HepG2 (cell line): ENCODE data around the gene PNPLA1. TPM values are rescaled to one million over a fixed set of nuclear protein-coding genes. Genes with fewer than 3 reads are reported as not detected.
A peak's percentile ranks its signal among the peaks of the same experiment; 100 is the strongest.

Experiments
- AGO2 ChIP-seq: fragments of 200-400 bp; formaldehyde crosslinking; optimal IDR thresholded peaks from 2 replicates; pipeline ENCODE3; 2017; ENCODE audit warnings: mild to moderate bottlenecking, low read depth, low read length, moderate library complexity
- EHMT2 ChIP-seq: fragments of 200-600 bp; sonication (generic); IDR thresholded peaks from 2 replicates; pipeline ENCODE4 v1.7.0; 2017; ENCODE audit warnings: antibody characterized with exemption, low read depth, low read length, borderline replicate concordance
- GLI4 ChIP-seq: sonication (generic); formaldehyde crosslinking; IDR thresholded peaks from 2 replicates; pipeline ENCODE4 v1.5.1; 2020; ENCODE audit warnings: missing genetic modification reagents, mild to moderate bottlenecking, moderate library complexity, borderline replicate concordance
- HMGA1 ChIP-seq: sonication (generic); formaldehyde crosslinking; conservative IDR thresholded peaks from 2 replicates; pipeline ENCODE4 v1.4.0; 2020; ENCODE audit warnings: missing genetic modification reagents
- MYC ChIP-seq: sonication (generic); formaldehyde crosslinking; IDR thresholded peaks from 2 replicates; pipeline ENCODE4 v1.9.0; 2021; ENCODE audit warnings: missing genetic modification reagents, borderline replicate concordance
- SP1 ChIP-seq, 2 experiments: fragments of 450-650 bp in 1 of 2; sonication (generic) in 1 of 2; formaldehyde crosslinking in 1 of 2; IDR thresholded peaks; 2 replicates each; pipeline versions ENCODE4 v1.4.0 to v1.6.1; 2016 to 2020; ENCODE audit warnings: missing genetic modification reagents in 1 of 2
- SP2 ChIP-seq: sonication (generic); formaldehyde crosslinking; IDR thresholded peaks from 2 replicates; pipeline ENCODE4 v1.5.1; 2020; ENCODE audit warnings: mild to moderate bottlenecking, missing genetic modification reagents
- TP53 ChIP-seq: sonication (generic); formaldehyde crosslinking; conservative IDR thresholded peaks from 2 replicates; pipeline ENCODE4 v1.4.0; 2020; ENCODE audit warnings: missing genetic modification reagents
- ZBTB34 ChIP-seq: sonication (generic); formaldehyde crosslinking; IDR thresholded peaks from 2 replicates; pipeline ENCODE4 v1.8.0; 2022; ENCODE audit warnings: mild to moderate bottlenecking, missing genetic modification reagents
- ZBTB40 ChIP-seq, 2 experiments: fragments of 450-650 bp in 1 of 2; sonication (generic) in 1 of 2; formaldehyde crosslinking in 1 of 2; IDR thresholded peaks; 2 replicates each; pipeline versions ENCODE4 v1.6.1 to v1.8.0; 2016 to 2022; ENCODE audit warnings: antibody characterized with exemption in 1 of 2, mild to moderate bottlenecking in 1 of 2, missing genetic modification reagents in 1 of 2
- ZFP1 ChIP-seq: IDR thresholded peaks from 2 replicates; pipeline ENCODE4 v1.6.1; 2016
- polyA plus RNA-seq, 8 experiments: library from polyadenylated mRNA; depleted of rRNA in 3 of 8; stranded (reverse) in 7 of 8; unstranded in 1 of 8; fragments of >200 nt; fragmentation: Illumina TruSeq in 4 of 8; extraction: Trizol in 4 of 8; gene quantifications; 2 replicates each; pipeline versions ENCODE4 v1.2.1 to v1.2.3, GENCODE V29; 2011 to 2016; ENCODE audit warnings: low read depth in 4 of 8, missing spikeins in 1 of 8, mixed read lengths in 1 of 8; ENCODE audit not compliant: insufficient read depth in 1 of 8
- total RNA-seq, 5 experiments: library from RNA; depleted of rRNA; stranded (reverse); fragments of >200 nt; fragmentation: Illumina TruSeq; extraction: Trizol; gene quantifications; 2 replicates each; pipeline ENCODE4 v1.2.3, GENCODE V29; 2016; ENCODE audit warnings: low read depth in 1 of 5
- TF ChIP-seq, protein P1 (sequence below): IDR thresholded peaks from 2 replicates; pipeline ENCODE4 v1.6.1; 2016
- TF ChIP-seq, protein P2 (sequence below): sonication (generic); formaldehyde crosslinking; IDR thresholded peaks from 2 replicates; pipeline ENCODE4 v1.5.1; 2020; ENCODE audit warnings: missing genetic modification reagents, mild to moderate bottlenecking, borderline replicate concordance
- TF ChIP-seq, protein P3 (sequence below): sonication (generic); formaldehyde crosslinking; IDR thresholded peaks from 2 replicates; pipeline ENCODE4 v1.5.1; 2020; ENCODE audit warnings: missing genetic modification reagents, mild to moderate bottlenecking, borderline replicate concordance

Gene PNPLA1
- total and polyA plus RNA-seq, 2 of the 13 experiments (the other 11 are each of a cell fraction or from before 2014, with no cell fraction given), result not detected

DNA sequence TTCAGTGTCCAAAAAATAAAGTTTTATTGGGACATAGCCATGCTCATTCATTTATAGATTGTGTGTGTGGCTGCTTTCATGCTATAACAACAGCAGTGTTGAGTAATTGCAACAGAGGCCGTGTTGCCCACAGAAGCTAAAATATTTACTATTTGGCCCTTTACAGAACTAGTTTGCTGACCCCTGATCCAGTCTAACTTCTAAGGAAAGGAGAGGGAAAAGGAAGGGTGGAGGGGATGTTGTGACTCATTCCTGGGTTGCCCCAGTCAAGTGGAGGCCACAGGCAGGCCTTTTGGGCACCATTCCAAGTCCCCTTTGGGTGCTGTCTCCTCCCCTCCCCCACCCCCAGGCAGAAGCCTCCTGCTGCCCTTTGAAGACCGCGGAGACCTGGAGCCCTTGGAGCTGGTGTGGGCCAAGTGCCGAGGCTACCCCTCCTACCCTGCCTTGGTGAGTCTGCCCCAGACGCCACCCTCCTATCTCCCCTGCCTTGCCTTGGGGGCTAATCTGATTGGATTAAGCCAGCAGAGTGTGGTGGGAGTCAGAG, 44.9 kb upstream of the PNPLA1 start (continued):
- TF ChIP-seq SP2 (CRISPR knock-in tag), result no peak
- TF ChIP-seq, protein P1, sequence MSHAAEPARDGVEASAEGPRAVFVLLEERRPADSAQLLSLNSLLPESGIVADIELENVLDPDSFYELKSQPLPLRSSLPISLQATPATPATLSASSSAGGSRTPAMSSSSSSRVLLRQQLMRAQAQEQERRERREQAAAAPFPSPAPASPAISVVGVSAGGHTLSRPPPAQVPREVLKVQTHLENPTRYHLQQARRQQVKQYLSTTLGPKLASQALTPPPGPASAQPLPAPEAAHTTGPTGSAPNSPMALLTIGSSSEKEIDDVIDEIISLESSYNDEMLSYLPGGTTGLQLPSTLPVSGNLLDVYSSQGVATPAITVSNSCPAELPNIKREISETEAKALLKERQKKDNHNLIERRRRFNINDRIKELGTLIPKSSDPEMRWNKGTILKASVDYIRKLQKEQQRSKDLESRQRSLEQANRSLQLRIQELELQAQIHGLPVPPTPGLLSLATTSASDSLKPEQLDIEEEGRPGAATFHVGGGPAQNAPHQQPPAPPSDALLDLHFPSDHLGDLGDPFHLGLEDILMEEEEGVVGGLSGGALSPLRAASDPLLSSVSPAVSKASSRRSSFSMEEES (CRISPR knock-in tag), result no peak
- TF ChIP-seq MYC (CRISPR knock-in tag), result no peak
- TF ChIP-seq, protein P2, sequence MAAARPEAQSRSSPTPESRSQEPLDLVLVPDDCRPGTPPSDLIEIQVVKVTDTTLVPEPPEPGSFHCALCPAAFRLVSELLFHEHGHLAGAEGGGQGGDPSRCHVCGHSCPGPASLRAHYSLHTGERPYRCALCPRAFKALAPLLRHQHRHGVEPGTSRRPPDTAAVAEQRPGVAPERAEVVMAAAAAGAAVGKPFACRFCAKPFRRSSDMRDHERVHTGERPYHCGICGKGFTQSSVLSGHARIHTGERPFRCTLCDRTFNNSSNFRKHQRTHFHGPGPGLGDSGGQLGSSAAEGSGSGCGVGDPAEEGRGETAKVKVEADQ (CRISPR knock-in tag), result no peak
- no peak for TF ChIP-seq SP1 (IDR thresholded peaks at IDR 0.05)
- TF ChIP-seq SP1 (CRISPR knock-in tag; IDR thresholded peaks at IDR 0.05), result no peak
- TF ChIP-seq TP53, result no peak
- TF ChIP-seq EHMT2, result no peak
- TF ChIP-seq HMGA1, result no peak
- TF ChIP-seq ZBTB34 (CRISPR knock-in tag), result no peak
- TF ChIP-seq, protein P3, sequence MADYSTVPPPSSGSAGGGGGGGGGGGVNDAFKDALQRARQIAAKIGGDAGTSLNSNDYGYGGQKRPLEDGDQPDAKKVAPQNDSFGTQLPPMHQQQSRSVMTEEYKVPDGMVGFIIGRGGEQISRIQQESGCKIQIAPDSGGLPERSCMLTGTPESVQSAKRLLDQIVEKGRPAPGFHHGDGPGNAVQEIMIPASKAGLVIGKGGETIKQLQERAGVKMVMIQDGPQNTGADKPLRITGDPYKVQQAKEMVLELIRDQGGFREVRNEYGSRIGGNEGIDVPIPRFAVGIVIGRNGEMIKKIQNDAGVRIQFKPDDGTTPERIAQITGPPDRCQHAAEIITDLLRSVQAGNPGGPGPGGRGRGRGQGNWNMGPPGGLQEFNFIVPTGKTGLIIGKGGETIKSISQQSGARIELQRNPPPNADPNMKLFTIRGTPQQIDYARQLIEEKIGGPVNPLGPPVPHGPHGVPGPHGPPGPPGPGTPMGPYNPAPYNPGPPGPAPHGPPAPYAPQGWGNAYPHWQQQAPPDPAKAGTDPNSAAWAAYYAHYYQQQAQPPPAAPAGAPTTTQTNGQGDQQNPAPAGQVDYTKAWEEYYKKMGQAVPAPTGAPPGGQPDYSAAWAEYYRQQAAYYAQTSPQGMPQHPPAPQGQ (CRISPR knock-in tag), result no peak
- no peak for TF ChIP-seq GLI4 (CRISPR knock-in tag)
- TF ChIP-seq AGO2, result peak; percentile 36
- no peak for TF ChIP-seq ZFP1 (CRISPR knock-in tag)
- TF ChIP-seq ZBTB40 (IDR thresholded peaks at IDR 0.05), result 0 out of 2 replicates have a peak, but pooled peaks have one; percentile 38
- TF ChIP-seq ZBTB40 (CRISPR knock-in tag; IDR thresholded peaks at IDR 0.05), result no peak
